ENCODE data around the gene CSF3R.

Gene CSF3R

GRCh38 chr1:36482724-36483388, at the start of gene CSF3R:
Gene CSF3R (minus strand): TSS chr1:36482913. CDS start chr1:36479496, 3,417 bp downstream.
- no peak within 1 kb of the TSS for H3K27ac ChIP-seq (ENCODE audit: low read length)
- no peaks in the 10 kb centered on the region for H3K9me3 ChIP-seq (ENCODE audit: control insufficient read depth in 1 of 2, low read length in 2 of 2)
- H3K27me3 ChIP-seq (ENCODE audit: low read depth, low read length), result no peaks in the 10 kb centered on the region
- peak within 1 kb of the TSS; percentile 34 to 49 for H3K4me3 ChIP-seq (ENCODE audit: low read depth in 1 of 2, low read length in 2 of 2)
- H3K4me1 ChIP-seq (ENCODE audit: control insufficient read depth in 1 of 2, insufficient read depth in 2 of 2, low read length in 2 of 2), result no peaks in the 10 kb centered on the region
- no peaks in the 10 kb centered on the region for H3K36me3 ChIP-seq (ENCODE audit: control insufficient read depth in 1 of 2, insufficient read depth in 2 of 2, low read length in 2 of 2)

- Histone ChIP-seq H3K27me3 (ENCODE audit: low read depth, low read length) (peaks cover 6% of the 10 kb centered on the region), H3K27ac (ENCODE audit: low read length) (no peak overlapping the region), H3K4me1 (ENCODE audit: control insufficient read depth in 1 of 2, insufficient read depth in 2 of 2, low read length in 2 of 2) (no peaks in the 10 kb centered on the region), H3K9me3 (ENCODE audit: control insufficient read depth in 1 of 2, low read length in 2 of 2) (peaks cover 0 to 8% of the 10 kb centered on the region in 2 donors), H3K36me3 (ENCODE audit: control insufficient read depth in 1 of 2, insufficient read depth in 2 of 2, low read length in 2 of 2) (no peaks in the 10 kb centered on the region), H3K4me3 (ENCODE audit: low read depth in 1 of 2, low read length in 2 of 2) (no peak overlapping the region)
Observed at GRCh38 chr1:36531833-36532232, 49.1 kb upstream of the CSF3R start.

- H3K27ac ChIP-seq (ENCODE audit: low read length), result no peak overlapping the region
- H3K4me3 ChIP-seq (ENCODE audit: low read depth in 1 of 2, low read length in 2 of 2), result no peak overlapping the region
- H3K27me3 ChIP-seq (ENCODE audit: low read depth, low read length), result peaks cover 6% of the 10 kb centered on the region
- no peaks in the 10 kb centered on the region for H3K36me3 ChIP-seq (ENCODE audit: control insufficient read depth in 1 of 2, insufficient read depth in 2 of 2, low read length in 2 of 2)
- no peaks in the 10 kb centered on the region for H3K4me1 ChIP-seq (ENCODE audit: control insufficient read depth in 1 of 2, insufficient read depth in 2 of 2, low read length in 2 of 2)
- H3K9me3 ChIP-seq (ENCODE audit: control insufficient read depth in 1 of 2, low read length in 2 of 2), result peaks cover 0 to 8% of the 10 kb centered on the region in 2 donors
Observed at GRCh38 chr1:36530791-36531190, 48.1 kb upstream of the CSF3R start.

GRCh38 chr1:36530261-36530660, 47.5 kb upstream of the CSF3R start:
- no peak overlapping the region for H3K4me3 ChIP-seq (ENCODE audit: low read depth in 1 of 2, low read length in 2 of 2)
- no peaks in the 10 kb centered on the region for H3K36me3 ChIP-seq (ENCODE audit: control insufficient read depth in 1 of 2, insufficient read depth in 2 of 2, low read length in 2 of 2)
- H3K27me3 ChIP-seq (ENCODE audit: low read depth, low read length), result peaks cover 6% of the 10 kb centered on the region
- no peak overlapping the region for H3K27ac ChIP-seq (ENCODE audit: low read length)
- H3K4me1 ChIP-seq (ENCODE audit: control insufficient read depth in 1 of 2, insufficient read depth in 2 of 2, low read length in 2 of 2), result no peaks in the 10 kb centered on the region
- H3K9me3 ChIP-seq (ENCODE audit: control insufficient read depth in 1 of 2, low read length in 2 of 2), result peaks cover 0 to 8% of the 10 kb centered on the region in 2 donors

GRCh38 chr1:36529769-36530260, 47.1 kb upstream of the CSF3R start:
- no peak overlapping the region for H3K4me3 ChIP-seq (ENCODE audit: low read depth in 1 of 2, low read length in 2 of 2)
- no peaks in the 10 kb centered on the region for H3K36me3 ChIP-seq (ENCODE audit: control insufficient read depth in 1 of 2, insufficient read depth in 2 of 2, low read length in 2 of 2)
- H3K4me1 ChIP-seq (ENCODE audit: control insufficient read depth in 1 of 2, insufficient read depth in 2 of 2, low read length in 2 of 2), result no peaks in the 10 kb centered on the region
- no peak overlapping the region for H3K27ac ChIP-seq (ENCODE audit: low read length)
- peaks cover 6% of the 10 kb centered on the region for H3K27me3 ChIP-seq (ENCODE audit: low read depth, low read length)
- H3K9me3 ChIP-seq (ENCODE audit: control insufficient read depth in 1 of 2, low read length in 2 of 2), result peaks cover 0 to 8% of the 10 kb centered on the region in 2 donors

- Histone ChIP-seq H3K9me3 (ENCODE audit: control insufficient read depth in 1 of 2, low read length in 2 of 2) (peaks cover 0 to 8% of the 10 kb centered on the region in 2 donors), H3K27me3 (ENCODE audit: low read depth, low read length) (peaks cover 6% of the 10 kb centered on the region)
Observed at GRCh38 chr1:36528361-36529349, 45.9 kb upstream of the CSF3R start.

GRCh38 chr1:36525166-36525565, 42.5 kb upstream of the CSF3R start:
- Histone ChIP-seq H3K27ac (ENCODE audit: low read length) (no peak overlapping the region), H3K4me1 (ENCODE audit: control insufficient read depth in 1 of 2, insufficient read depth in 2 of 2, low read length in 2 of 2) (no peaks in the 10 kb centered on the region), H3K36me3 (ENCODE audit: control insufficient read depth in 1 of 2, insufficient read depth in 2 of 2, low read length in 2 of 2) (no peaks in the 10 kb centered on the region), H3K4me3 (ENCODE audit: low read depth in 1 of 2, low read length in 2 of 2) (no peak overlapping the region), H3K9me3 (ENCODE audit: control insufficient read depth in 1 of 2, low read length in 2 of 2) (no peaks in the 10 kb centered on the region), H3K27me3 (ENCODE audit: low read depth, low read length) (peaks cover 6% of the 10 kb centered on the region)

More at GRCh38 chr1:36528361-36529349, 45.9 kb upstream of the CSF3R start:
- H3K4me1 ChIP-seq (ENCODE audit: control insufficient read depth in 1 of 2, insufficient read depth in 2 of 2, low read length in 2 of 2), result no peaks in the 10 kb centered on the region
- no peak overlapping the region for H3K4me3 ChIP-seq (ENCODE audit: low read depth in 1 of 2, low read length in 2 of 2)
- H3K27ac ChIP-seq (ENCODE audit: low read length), result no peak overlapping the region
- H3K36me3 ChIP-seq (ENCODE audit: control insufficient read depth in 1 of 2, insufficient read depth in 2 of 2, low read length in 2 of 2), result no peaks in the 10 kb centered on the region

GRCh38 chr1:36524359-36525062, 41.8 kb upstream of the CSF3R start:
- no peak overlapping the region for H3K4me3 ChIP-seq (ENCODE audit: low read depth in 1 of 2, low read length in 2 of 2)
- no peaks in the 10 kb centered on the region for H3K36me3 ChIP-seq (ENCODE audit: control insufficient read depth in 1 of 2, insufficient read depth in 2 of 2, low read length in 2 of 2)
- H3K27me3 ChIP-seq (ENCODE audit: low read depth, low read length), result peaks cover 6% of the 10 kb centered on the region
- H3K27ac ChIP-seq (ENCODE audit: low read length), result no peak overlapping the region
- H3K4me1 ChIP-seq (ENCODE audit: control insufficient read depth in 1 of 2, insufficient read depth in 2 of 2, low read length in 2 of 2), result no peaks in the 10 kb centered on the region
- H3K9me3 ChIP-seq (ENCODE audit: control insufficient read depth in 1 of 2, low read length in 2 of 2), result no peaks in the 10 kb centered on the region

- no peak overlapping the region for H3K27ac ChIP-seq (ENCODE audit: low read length)
- H3K9me3 ChIP-seq (ENCODE audit: control insufficient read depth in 1 of 2, low read length in 2 of 2), result no peaks in the 10 kb centered on the region
- H3K4me3 ChIP-seq (ENCODE audit: low read depth in 1 of 2, low read length in 2 of 2), result no peak overlapping the region
- H3K27me3 ChIP-seq (ENCODE audit: low read depth, low read length), result peaks cover 3% of the 10 kb centered on the region
- no peaks in the 10 kb centered on the region for H3K36me3 ChIP-seq (ENCODE audit: control insufficient read depth in 1 of 2, insufficient read depth in 2 of 2, low read length in 2 of 2)
- H3K4me1 ChIP-seq (ENCODE audit: control insufficient read depth in 1 of 2, insufficient read depth in 2 of 2, low read length in 2 of 2), result no peaks in the 10 kb centered on the region
Observed at GRCh38 chr1:36523850-36524249, 41.1 kb upstream of the CSF3R start.

GRCh38 chr1:36523230-36523495, 40.5 kb upstream of the CSF3R start:
- no peaks in the 10 kb centered on the region for H3K9me3 ChIP-seq (ENCODE audit: control insufficient read depth in 1 of 2, low read length in 2 of 2)

More at GRCh38 chr1:36523230-36523495, 40.5 kb upstream of the CSF3R start:
- Histone ChIP-seq H3K36me3 (ENCODE audit: control insufficient read depth in 1 of 2, insufficient read depth in 2 of 2, low read length in 2 of 2) (no peaks in the 10 kb centered on the region), H3K27me3 (ENCODE audit: low read depth, low read length) (no peaks in the 10 kb centered on the region), H3K4me3 (ENCODE audit: low read depth in 1 of 2, low read length in 2 of 2) (no peak overlapping the region), H3K4me1 (ENCODE audit: control insufficient read depth in 1 of 2, insufficient read depth in 2 of 2, low read length in 2 of 2) (no peaks in the 10 kb centered on the region), H3K27ac (ENCODE audit: low read length) (no peak overlapping the region)
